Measurements from ENCODE around the gene NSMCE4A.
"Not testable (repeated sequence)": the region's sequence is repeated elsewhere in the genome, so short reads cannot be mapped to it uniquely, and the experiment has no call there.

NSMCE4A gene

DNA sequence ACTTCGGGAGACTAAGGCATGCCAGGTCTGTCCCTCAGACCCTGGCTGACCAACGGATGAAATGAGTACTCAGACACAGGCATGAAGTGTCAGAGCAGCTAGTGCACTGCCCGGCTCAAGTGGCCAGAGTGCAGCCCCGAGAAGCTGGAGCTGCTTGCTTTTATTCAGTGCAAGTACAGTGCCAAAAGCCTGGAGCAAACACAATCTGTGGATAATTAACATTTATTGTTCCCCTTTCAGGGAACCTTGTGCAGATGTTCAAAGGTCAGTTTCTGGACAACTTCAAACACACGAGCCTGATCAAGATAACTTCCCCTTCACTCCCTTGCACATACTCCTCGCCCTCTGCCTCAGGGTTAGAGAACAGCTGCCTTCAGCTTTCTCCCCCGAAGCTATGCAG lies 39.3 kb downstream of the NSMCE4A start:
- DNase-seq = no peak

GRCh38 chr10:121930268-121931085 lies 44.5 kb downstream of the NSMCE4A start:
- not testable (repeated sequence) for DNase-seq

GRCh38 chr10:121929585-121930267 lies 45.3 kb downstream of the NSMCE4A start:
- not testable (repeated sequence) for DNase-seq

DNA sequence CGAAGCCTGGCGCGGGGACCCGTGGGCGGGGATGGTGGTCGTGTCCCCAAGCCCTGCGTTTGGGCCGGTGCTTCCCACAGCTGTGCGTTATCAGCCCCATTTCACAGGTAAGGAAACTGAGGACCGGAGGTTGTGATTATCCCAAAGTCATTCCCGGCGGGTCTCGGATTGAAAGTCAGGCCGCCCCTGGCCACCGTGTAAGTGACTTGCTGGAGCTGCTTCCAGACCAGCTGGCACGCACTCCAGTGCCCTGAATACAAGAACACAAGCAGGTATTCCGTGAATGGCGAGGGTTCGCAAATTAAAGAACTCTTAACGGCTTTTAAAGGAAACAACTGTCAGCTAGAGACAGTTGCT lies 46.5 kb downstream of the NSMCE4A start:
- no peak for DNase-seq

GRCh38 chr10:121927841-121928527 lies 47.0 kb downstream of the NSMCE4A start, which contains the start of gene ATE1:
Gene ATE1 (minus strand): TSS chr10:121928031. CDS start chr10:121927949, 82 bp downstream.
- peak; percentile 86 to 88 for DNase-seq

GRCh38 chr10:121927318-121927840 lies 47.6 kb downstream of the NSMCE4A start:
- DNase-seq = peak; percentile 69 to 74

- DNase-seq = no peak
Measured at GRCh38 chr10:121926671-121927317, 48.2 kb downstream of the NSMCE4A start.

GRCh38 chr10:121926157-121926556 lies 48.9 kb downstream of the NSMCE4A start:
- no peak for DNase-seq

DNA sequence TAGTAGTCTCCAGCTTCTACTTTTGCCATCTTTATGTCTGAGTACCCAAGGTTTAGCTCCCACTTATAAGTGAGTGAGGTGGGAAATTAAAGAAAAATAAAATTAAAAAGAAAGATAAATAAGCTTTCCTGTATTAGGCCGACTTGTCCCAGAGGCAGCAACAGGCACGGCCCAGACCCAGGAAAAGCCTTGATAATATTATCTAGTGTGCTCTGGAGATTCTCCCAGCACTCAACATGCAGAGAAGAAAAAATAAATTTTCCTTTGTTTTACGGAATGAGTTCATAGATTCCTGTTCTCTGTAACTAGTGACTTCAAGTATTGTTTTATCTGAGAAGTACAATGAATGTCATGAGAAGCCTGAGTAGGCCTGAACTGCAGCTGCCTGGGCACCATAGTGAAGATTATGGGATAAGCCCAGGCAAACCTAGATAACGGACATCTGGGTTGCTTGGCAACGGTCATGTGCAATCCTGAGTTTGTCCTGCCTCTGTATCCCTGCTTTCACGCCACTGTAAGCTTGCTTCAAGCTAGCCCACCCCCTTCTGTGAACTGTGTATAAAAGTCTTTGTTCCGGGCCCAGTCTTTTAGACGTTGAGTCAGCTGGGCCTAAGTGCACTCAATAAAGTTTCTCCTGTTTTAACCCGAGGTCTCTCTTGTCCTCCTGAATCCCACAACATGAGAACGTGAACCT lies 53.6 kb downstream of the NSMCE4A start:
- DNase-seq = no peak

GRCh38 chr10:121919666-121920065 lies 55.4 kb downstream of the NSMCE4A start:
- DNase-seq = no peak

DNA sequence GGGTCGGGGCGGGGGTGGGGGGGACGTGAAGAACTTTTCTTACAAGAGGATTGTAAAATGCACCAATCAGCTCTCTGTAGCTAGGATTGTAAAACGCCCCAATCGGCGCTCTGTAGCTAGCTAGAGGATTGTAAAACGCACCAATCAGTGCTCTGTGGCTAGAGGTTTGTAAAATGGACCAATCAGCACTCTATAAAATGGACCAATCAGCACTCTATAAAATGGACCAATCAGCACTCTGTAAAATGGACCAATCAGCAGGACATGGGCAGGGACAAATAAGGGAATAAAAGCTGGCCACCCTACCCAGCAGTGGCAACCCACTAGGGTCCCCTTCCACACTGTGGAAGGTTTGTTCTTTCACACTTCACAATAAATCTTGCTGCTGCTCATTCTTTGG lies 56.2 kb downstream of the NSMCE4A start:
- DNase-seq = not testable (repeated sequence)

DNA sequence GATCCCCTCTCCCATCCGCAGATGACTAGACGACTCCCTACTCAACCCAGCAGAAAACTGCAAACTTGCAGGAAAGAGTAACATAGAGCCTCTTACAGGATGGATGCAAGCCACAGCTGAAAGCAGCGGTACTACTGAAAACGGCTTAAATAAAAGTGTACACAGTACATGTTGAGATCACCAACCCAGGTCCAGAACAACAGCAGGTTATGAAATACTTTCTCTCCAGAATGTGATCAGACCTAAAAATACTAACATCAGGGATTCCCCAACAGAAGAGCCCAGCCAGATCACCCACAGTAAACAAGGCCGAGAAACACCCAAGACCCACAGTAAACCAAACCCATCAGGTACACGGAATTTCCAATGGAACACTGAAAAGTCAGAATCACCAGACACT lies 60.4 kb downstream of the NSMCE4A start:
- no peak for DNase-seq

- DNase-seq = no peak
Measured at GRCh38 chr10:121911421-121911697, 63.7 kb downstream of the NSMCE4A start.

GRCh38 chr10:121910673-121911420 lies 64.2 kb downstream of the NSMCE4A start:
- DNase-seq = no peak

Measured in activated T-cell treated with anti-CD3 and anti-CD28 coated beads, Interleukin-2, amount 50 U/mL, for 48 hours (primary cell).